SK-N-SH treated with all-trans-retinoic acid at 6 μM for 48 hours (cell line): ENCODE results near the gene ORAI2.
"Not testable (repeated sequence)": the region's sequence is repeated elsewhere in the genome, so short reads cannot be mapped to it uniquely, and the experiment has no call there.

Source experiments
- ATAC-seq: fragments of 200-7000 bp; cut with Tn5 transposase; 3 replicates; pipeline ENCODE4 v1.9.1; 2020; ENCODE audit warnings: mild to moderate bottlenecking, moderate library complexity
- ARNTL ChIP-seq: fragments of 450-650 bp; formaldehyde crosslinking; IDR thresholded peaks from 2 replicates; pipeline ENCODE4 v1.5.0; 2020; ENCODE audit warnings: low read depth, mild to moderate bottlenecking, moderate library complexity, borderline replicate concordance
- CSDC2 ChIP-seq: fragments of 250-450 bp; sonication (Bioruptor Pico); IDR thresholded peaks from 2 replicates; pipeline ENCODE4 v1.5.0; 2020; ENCODE audit warnings: mild to moderate bottlenecking, moderate library complexity
- ESRRG ChIP-seq: fragments of 250-450 bp; sonication (Bioruptor Pico); IDR thresholded peaks from 2 replicates; pipeline ENCODE4 v1.6.1; 2021; ENCODE audit warnings: mild to moderate bottlenecking
- GLIS3 ChIP-seq: fragments of 250-450 bp; sonication (Bioruptor Pico); IDR thresholded peaks from 2 replicates; pipeline ENCODE4 v1.5.0; 2020; ENCODE audit warnings: mild to moderate bottlenecking, moderate library complexity
- ISL1 ChIP-seq: fragments of 250-450 bp; sonication (Bioruptor Pico); IDR thresholded peaks from 2 replicates; pipeline ENCODE4 v2.1.2; 2022; ENCODE audit warnings: mild to moderate bottlenecking, moderate library complexity
- OSR1 ChIP-seq: fragments of 250-450 bp; sonication (Bioruptor Pico); IDR thresholded peaks from 2 replicates; pipeline ENCODE4 v1.8.0; 2022; ENCODE audit warnings: moderate library complexity, mild to moderate bottlenecking, inconsistent platforms
- POU6F1 ChIP-seq: fragments of 250-450 bp; sonication (Bioruptor Pico); IDR thresholded peaks from 2 replicates; pipeline ENCODE4 v1.8.0; 2021; ENCODE audit warnings: low read depth, mild to moderate bottlenecking, moderate library complexity, borderline replicate concordance
- PPARA ChIP-seq: fragments of 250-450 bp; sonication (Bioruptor Pico); IDR thresholded peaks from 2 replicates; pipeline ENCODE4 v1.5.0; 2020; ENCODE audit warnings: mild to moderate bottlenecking, borderline replicate concordance
- RARB ChIP-seq: fragments of 250-450 bp; sonication (Bioruptor Pico); IDR thresholded peaks from 2 replicates; pipeline ENCODE4 v1.8.0; 2021; ENCODE audit warnings: mild to moderate bottlenecking, moderate library complexity
- SNAI2 ChIP-seq: fragments of 250-450 bp; sonication (Bioruptor Pico); IDR thresholded peaks from 2 replicates; pipeline ENCODE4 v1.5.0; 2020; ENCODE audit warnings: mild to moderate bottlenecking, moderate library complexity
- TCF4 ChIP-seq: fragments of 250-450 bp; sonication (Bioruptor Pico); IDR thresholded peaks from 2 replicates; pipeline ENCODE4 v1.8.0; 2021; ENCODE audit warnings: mild to moderate bottlenecking, moderate library complexity, borderline replicate concordance
- TOX ChIP-seq: fragments of 250-450 bp; sonication (Bioruptor Pico); IDR thresholded peaks from 2 replicates; pipeline ENCODE4 v1.8.0; 2021; ENCODE audit warnings: mild to moderate bottlenecking, moderate library complexity, borderline replicate concordance
- TSHZ2 ChIP-seq: fragments of 250-450 bp; sonication (Bioruptor Pico); IDR thresholded peaks from 2 replicates; pipeline ENCODE4 v1.5.0; 2020; ENCODE audit warnings: mild to moderate bottlenecking, moderate library complexity
- ZC3H10 ChIP-seq: fragments of 250-450 bp; sonication (Bioruptor Pico); IDR thresholded peaks from 2 replicates; pipeline ENCODE4 v1.5.1; 2021; ENCODE audit warnings: mild to moderate bottlenecking, moderate library complexity
- ZFP3 ChIP-seq: fragments of 250-450 bp; sonication (Bioruptor Pico); IDR thresholded peaks from 2 replicates; pipeline ENCODE4 v1.5.0; 2020; ENCODE audit warnings: mild to moderate bottlenecking, moderate library complexity
- ZFP30 ChIP-seq: fragments of 450-650 bp; formaldehyde crosslinking; IDR thresholded peaks from 2 replicates; pipeline ENCODE4 v1.5.0; 2022; ENCODE audit warnings: mild to moderate bottlenecking, moderate library complexity
- ZNF565 ChIP-seq: fragments of 450-650 bp; formaldehyde crosslinking; conservative IDR thresholded peaks from 2 replicates; pipeline ENCODE4 v1.5.0; 2020; ENCODE audit warnings: low read depth, mild to moderate bottlenecking, moderate library complexity
- ZNF70 ChIP-seq: fragments of 450-650 bp; formaldehyde crosslinking; IDR thresholded peaks from 2 replicates; pipeline ENCODE4 v1.5.0; 2020; ENCODE audit warnings: mild to moderate bottlenecking, moderate library complexity
- ZNF8 ChIP-seq: fragments of 450-650 bp; formaldehyde crosslinking; IDR thresholded peaks from 2 replicates; pipeline ENCODE4 v1.5.0; 2020; ENCODE audit warnings: mild to moderate bottlenecking, moderate library complexity
- TF ChIP-seq, protein P1 (sequence below): fragments of 250-450 bp; sonication (Bioruptor Pico); IDR thresholded peaks from 2 replicates; pipeline ENCODE4 v1.5.1; 2021; ENCODE audit warnings: mild to moderate bottlenecking, moderate library complexity
- TF ChIP-seq, protein P2 (sequence below): fragments of 250-450 bp; sonication (Bioruptor Pico); IDR thresholded peaks from 2 replicates; pipeline ENCODE4 v1.5.1; 2020; ENCODE audit warnings: low read depth, mild to moderate bottlenecking, moderate library complexity

ORAI2 gene

DNA sequence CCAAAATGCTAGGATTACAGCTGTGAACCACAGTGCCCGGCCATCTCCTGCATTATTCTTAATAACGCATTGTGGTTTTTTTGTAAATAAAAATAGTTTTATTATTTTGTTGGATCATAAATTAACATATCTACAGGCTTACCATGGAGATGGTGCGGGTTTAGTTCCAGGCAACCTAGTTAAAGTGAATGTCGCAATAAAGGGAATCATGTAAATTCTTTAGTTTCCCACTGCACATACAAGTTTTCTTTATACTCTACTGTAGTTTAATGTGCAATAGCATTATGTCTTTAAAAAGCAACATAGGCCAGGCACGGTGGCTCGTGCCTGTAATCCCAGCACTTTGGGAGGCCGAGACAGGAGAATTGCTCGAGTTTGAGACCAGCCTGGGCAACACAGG lies 34.8 kb upstream of the ORAI2 start:
- ATAC-seq, result no peak

DNA sequence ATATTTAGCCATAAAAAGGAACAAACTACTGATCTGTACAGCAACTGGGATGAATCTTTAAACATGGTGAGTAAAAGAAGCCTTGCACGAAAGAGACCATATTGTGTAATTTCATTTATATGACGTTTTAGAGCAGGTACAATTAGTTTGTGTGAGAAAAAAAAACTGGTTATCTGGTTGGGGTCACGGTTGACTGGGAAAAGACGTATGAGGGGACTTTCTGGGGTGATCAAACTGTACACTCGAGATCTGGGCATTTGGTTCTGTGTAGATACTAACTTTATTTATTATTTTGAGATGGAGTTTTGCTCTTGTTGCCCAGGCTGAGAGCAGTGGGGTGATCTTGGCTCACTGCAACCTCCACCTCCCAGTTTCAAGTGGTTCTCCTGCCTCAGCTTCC lies 33.0 kb upstream of the ORAI2 start:
- no peak for ATAC-seq
- TF ChIP-seq ZC3H10 (CRISPR knock-in tag) (no peak), TOX (CRISPR knock-in tag) (no peak), ISL1 (CRISPR knock-in tag) (no peak)

More for the DNA sequence above, 34.8 kb upstream of the ORAI2 start:
- no peak for TF ChIP-seq POU6F1 (CRISPR knock-in tag)
- TF ChIP-seq, protein P1, sequence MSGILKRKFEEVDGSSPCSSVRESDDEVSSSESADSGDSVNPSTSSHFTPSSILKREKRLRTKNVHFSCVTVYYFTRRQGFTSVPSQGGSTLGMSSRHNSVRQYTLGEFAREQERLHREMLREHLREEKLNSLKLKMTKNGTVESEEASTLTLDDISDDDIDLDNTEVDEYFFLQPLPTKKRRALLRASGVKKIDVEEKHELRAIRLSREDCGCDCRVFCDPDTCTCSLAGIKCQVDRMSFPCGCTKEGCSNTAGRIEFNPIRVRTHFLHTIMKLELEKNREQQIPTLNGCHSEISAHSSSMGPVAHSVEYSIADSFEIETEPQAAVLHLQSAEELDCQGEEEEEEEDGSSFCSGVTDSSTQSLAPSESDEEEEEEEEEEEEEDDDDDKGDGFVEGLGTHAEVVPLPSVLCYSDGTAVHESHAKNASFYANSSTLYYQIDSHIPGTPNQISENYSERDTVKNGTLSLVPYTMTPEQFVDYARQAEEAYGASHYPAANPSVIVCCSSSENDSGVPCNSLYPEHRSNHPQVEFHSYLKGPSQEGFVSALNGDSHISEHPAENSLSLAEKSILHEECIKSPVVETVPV (CRISPR knock-in tag), result no peak
- TF ChIP-seq ZNF565, result no peak
- TF ChIP-seq, protein P2, sequence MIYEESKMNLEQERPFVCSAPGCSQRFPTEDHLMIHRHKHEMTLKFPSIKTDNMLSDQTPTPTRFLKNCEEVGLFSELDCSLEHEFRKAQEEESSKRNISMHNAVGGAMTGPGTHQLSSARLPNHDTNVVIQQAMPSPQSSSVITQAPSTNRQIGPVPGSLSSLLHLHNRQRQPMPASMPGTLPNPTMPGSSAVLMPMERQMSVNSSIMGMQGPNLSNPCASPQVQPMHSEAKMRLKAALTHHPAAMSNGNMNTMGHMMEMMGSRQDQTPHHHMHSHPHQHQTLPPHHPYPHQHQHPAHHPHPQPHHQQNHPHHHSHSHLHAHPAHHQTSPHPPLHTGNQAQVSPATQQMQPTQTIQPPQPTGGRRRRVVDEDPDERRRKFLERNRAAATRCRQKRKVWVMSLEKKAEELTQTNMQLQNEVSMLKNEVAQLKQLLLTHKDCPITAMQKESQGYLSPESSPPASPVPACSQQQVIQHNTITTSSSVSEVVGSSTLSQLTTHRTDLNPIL, result no peak
- TF ChIP-seq ARNTL (CRISPR knock-in tag), result no peak
- TF ChIP-seq ZNF70 (CRISPR knock-in tag), result no peak
- TF ChIP-seq OSR1 (CRISPR knock-in tag), result no peak
- TF ChIP-seq TSHZ2 (CRISPR knock-in tag), result no peak
- TF ChIP-seq ZFP30 (CRISPR knock-in tag), result no peak
- TF ChIP-seq SNAI2 (CRISPR knock-in tag), result no peak
- no peak for TF ChIP-seq GLIS3 (CRISPR knock-in tag)
- no peak for TF ChIP-seq ESRRG (CRISPR knock-in tag)
- TF ChIP-seq ZNF8 (CRISPR knock-in tag), result no peak
- TF ChIP-seq PPARA (CRISPR knock-in tag), result no peak
- TF ChIP-seq TOX (CRISPR knock-in tag), result no peak
- TF ChIP-seq CSDC2 (CRISPR knock-in tag), result no peak
- no peak for TF ChIP-seq ZFP3
- TF ChIP-seq, all 23 proteins: peak for 0

GRCh38 chr7:102403563-102403962 lies 29.8 kb upstream of the ORAI2 start:
- no peak for ATAC-seq
- no peak for TF ChIP-seq PPARA (CRISPR knock-in tag)
- TF ChIP-seq, protein P2, result no peak
- TF ChIP-seq TCF4 (CRISPR knock-in tag), result no peak

- peak; percentile 96 for ATAC-seq
- TF ChIP-seq ISL1 (CRISPR knock-in tag), result no peak
- TF ChIP-seq ZFP30 (CRISPR knock-in tag), result no peak
- TF ChIP-seq OSR1 (CRISPR knock-in tag), result no peak
- TF ChIP-seq CSDC2 (CRISPR knock-in tag), result no peak
- TF ChIP-seq GLIS3 (CRISPR knock-in tag), result no peak
- no peak for TF ChIP-seq RARB
- no peak for TF ChIP-seq ESRRG (CRISPR knock-in tag)
- TF ChIP-seq ZC3H10 (CRISPR knock-in tag), result no peak
- TF ChIP-seq, all 23 proteins: peak for 0
Observed at GRCh38 chr7:102404005-102404861, 29.1 kb upstream of the ORAI2 start.

DNA sequence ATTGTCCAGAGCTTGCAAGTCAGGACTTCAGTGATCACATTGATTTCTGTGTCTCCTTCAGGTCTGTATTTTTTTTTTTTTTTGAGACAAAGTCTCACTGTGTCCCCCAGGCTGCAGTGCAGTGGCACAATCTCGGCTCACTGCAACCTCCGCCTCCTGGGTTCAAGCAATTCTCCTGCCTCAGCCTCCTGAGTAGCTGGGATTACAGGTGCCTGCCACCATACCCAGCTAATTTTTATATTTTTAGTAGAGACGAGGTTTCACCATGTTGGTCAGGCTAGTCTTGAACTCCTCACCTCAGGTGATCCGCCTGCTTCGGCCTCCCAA lies 28.6 kb upstream of the ORAI2 start:
- ATAC-seq, result not testable (repeated sequence)
